Transverse colon (tissue), 3 donors: ENCODE data around the gene ZYX.

Experiments used
- CTCF ChIP-seq, 5 experiments: fragments of 200-600 bp in 3 of 5; fragments of 450-650 bp in 2 of 5; sonication (generic) in 3 of 5; IDR thresholded peaks; 1 replicate in 2 of 5; 2 replicates in 3 of 5; pipeline ENCODE4 v1.5.1; 2016 to 2017; ENCODE audit warnings: antibody characterized with exemption in 5 of 5, inconsistent platforms in 3 of 5, mild to moderate bottlenecking in 2 of 5, moderate library complexity in 1 of 5
- POLR2A ChIP-seq: fragments of 450-650 bp; IDR thresholded peaks from one replicate; pipeline ENCODE4 v1.6.1; 2016; ENCODE audit warnings: antibody characterized with exemption, mild to moderate bottlenecking, moderate library complexity

GRCh38 chr7:143435266-143435665, 54.1 kb downstream of the ZYX start:
- no peak for TF ChIP-seq CTCF (IDR thresholded peaks at IDR 0.05)
- TF ChIP-seq POLR2A, result no peak
